OCI-LY1 (cell line): ENCODE results near the gene TGFBR1.

Source experiments
- H2AFZ ChIP-seq: fragments of 200-600 bp; sonication (generic), shearing (Covaris generic); 2 replicates; pipeline ENCODE4 v1.6.0; 2014; ENCODE audit warnings: antibody characterized with exemption, mild to moderate bottlenecking, low read length
- H3F3A ChIP-seq: fragments of 200-600 bp; sonication (generic), shearing (Covaris generic); 2 replicates; pipeline ENCODE4 v1.6.0; 2014; ENCODE audit warnings: mild to moderate bottlenecking, antibody characterized with exemption, low read length, moderate library complexity; ENCODE audit not compliant: insufficient read depth
- H3K27ac ChIP-seq: fragments of 200-600 bp; sonication (generic); 2 replicates; pipeline ENCODE4 v1.5.1; 2014; ENCODE audit warnings: low read length, mixed run types, mild to moderate bottlenecking, low read depth; ENCODE audit not compliant: poor library complexity, severe bottlenecking
- H3K27me3 ChIP-seq: fragments of 200-600 bp; sonication (generic); 2 replicates; pipeline ENCODE4 v1.6.0; 2014; ENCODE audit warnings: antibody characterized with exemption, mild to moderate bottlenecking, low read length, moderate library complexity; ENCODE audit not compliant: insufficient read depth
- H3K36me3 ChIP-seq: fragments of 200-600 bp; sonication (generic); 2 replicates; pipeline ENCODE4 v1.6.1; 2014; ENCODE audit warnings: mild to moderate bottlenecking, antibody characterized with exemption, low read length, moderate library complexity, mixed read lengths; ENCODE audit not compliant: insufficient read depth
- H3K4me1 ChIP-seq: fragments of 200-600 bp; sonication (generic); 2 replicates; pipeline ENCODE4 v1.5.1; 2014; ENCODE audit warnings: mild to moderate bottlenecking, low read length, moderate library complexity; ENCODE audit not compliant: insufficient read depth, severe bottlenecking
- H3K4me2 ChIP-seq: fragments of 200-600 bp; sonication (generic), shearing (Covaris generic); 2 replicates; pipeline ENCODE4 v1.6.1; 2014; ENCODE audit warnings: low read length
- H3K4me3 ChIP-seq: fragments of 200-600 bp; sonication (generic); 2 replicates; pipeline ENCODE4 v1.5.1; 2014; ENCODE audit warnings: low read length, low read depth, mild to moderate bottlenecking, mixed read lengths; ENCODE audit not compliant: poor library complexity, severe bottlenecking
- H3K79me2 ChIP-seq: fragments of 200-600 bp; shearing (Covaris generic); 2 replicates; pipeline ENCODE4 v1.6.1; 2016; ENCODE audit warnings: mixed run types, low read length, mixed read lengths; ENCODE audit not compliant: insufficient read depth
- H3K9ac ChIP-seq: fragments of 200-600 bp; sonication (generic), shearing (Covaris generic); 2 replicates; pipeline ENCODE4 v1.6.1; 2014; ENCODE audit warnings: mild to moderate bottlenecking, low read length, mixed read lengths
- H3K9me2 ChIP-seq: fragments of 200-600 bp; sonication (generic), shearing (Covaris generic); 2 replicates; pipeline ENCODE4 v1.6.1; 2014; ENCODE audit warnings: low read depth, mild to moderate bottlenecking, low read length, mixed read lengths
- H3K9me3 ChIP-seq: fragments of 200-600 bp; shearing (Covaris generic); 2 replicates; pipeline ENCODE4 v1.6.1; 2014; ENCODE audit warnings: low read length, mixed read lengths
- H4K20me1 ChIP-seq: fragments of 200-600 bp; sonication (generic), shearing (Covaris generic); 2 replicates; pipeline ENCODE4 v1.6.0; 2016; ENCODE audit warnings: mild to moderate bottlenecking, low read length; ENCODE audit not compliant: insufficient read depth
- EZH2 ChIP-seq: fragments of 200-600 bp; sonication (generic), shearing (Covaris generic); IDR thresholded peaks from 2 replicates; pipeline ENCODE4 v1.8.0; 2017; ENCODE audit warnings: borderline replicate concordance, mixed run types, mild to moderate bottlenecking, antibody characterized with exemption, low read length, moderate library complexity, mixed read lengths
- TF ChIP-seq, protein P1 (sequence below): fragments of 200-600 bp; sonication (generic), shearing (Covaris generic); IDR thresholded peaks from 2 replicates; pipeline ENCODE4 v1.5.1; 2017; ENCODE audit warnings: mild to moderate bottlenecking, antibody characterized with exemption, low read length, moderate library complexity, mixed read lengths

Gene TGFBR1

DNA sequence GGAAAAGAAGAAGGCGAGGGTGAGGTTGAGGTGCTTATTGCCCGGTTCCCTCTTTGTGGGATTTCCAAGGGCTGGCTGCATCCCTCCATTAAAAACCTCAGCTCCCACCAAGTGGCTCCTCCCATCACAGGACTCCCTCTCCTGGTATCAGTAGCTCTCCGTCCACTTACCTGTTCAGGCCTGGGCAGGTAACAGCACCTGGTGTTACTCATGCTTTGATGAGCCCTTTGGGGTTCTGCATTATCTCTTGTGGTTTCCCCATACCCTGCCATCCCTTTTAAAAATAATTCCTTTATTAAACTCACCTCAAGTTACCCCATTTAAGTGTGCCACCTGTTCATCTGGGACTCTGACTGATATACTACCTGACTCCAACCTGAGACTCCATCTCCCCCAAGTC lies 17.5 kb upstream of the TGFBR1 start:
- Histone ChIP-seq H3K4me3 (no peak overlapping the region), H3K4me2 (no peak overlapping the region), H3K9ac (no peak overlapping the region), H2AFZ (no peak overlapping the region), H3K9me2 (no peaks in the 10 kb centered on the region), H3K27me3 (peaks cover 14% of the 10 kb centered on the region; the same call in 1 of the 2 replicates), H3F3A (no peaks in the 10 kb centered on the region), H3K4me1 (peaks cover 5% of the 10 kb centered on the region), H3K9me3 (peaks cover 8% of the 10 kb centered on the region; the same call in 1 of the 2 replicates), H3K79me2 (no peaks in the 10 kb centered on the region), H3K36me3 (no peaks in the 10 kb centered on the region; the same call in 1 of the 2 replicates), H3K27ac (no peak overlapping the region), H4K20me1 (no peaks in the 10 kb centered on the region)
- no peak for TF ChIP-seq EZH2
- TF ChIP-seq, protein P1, sequence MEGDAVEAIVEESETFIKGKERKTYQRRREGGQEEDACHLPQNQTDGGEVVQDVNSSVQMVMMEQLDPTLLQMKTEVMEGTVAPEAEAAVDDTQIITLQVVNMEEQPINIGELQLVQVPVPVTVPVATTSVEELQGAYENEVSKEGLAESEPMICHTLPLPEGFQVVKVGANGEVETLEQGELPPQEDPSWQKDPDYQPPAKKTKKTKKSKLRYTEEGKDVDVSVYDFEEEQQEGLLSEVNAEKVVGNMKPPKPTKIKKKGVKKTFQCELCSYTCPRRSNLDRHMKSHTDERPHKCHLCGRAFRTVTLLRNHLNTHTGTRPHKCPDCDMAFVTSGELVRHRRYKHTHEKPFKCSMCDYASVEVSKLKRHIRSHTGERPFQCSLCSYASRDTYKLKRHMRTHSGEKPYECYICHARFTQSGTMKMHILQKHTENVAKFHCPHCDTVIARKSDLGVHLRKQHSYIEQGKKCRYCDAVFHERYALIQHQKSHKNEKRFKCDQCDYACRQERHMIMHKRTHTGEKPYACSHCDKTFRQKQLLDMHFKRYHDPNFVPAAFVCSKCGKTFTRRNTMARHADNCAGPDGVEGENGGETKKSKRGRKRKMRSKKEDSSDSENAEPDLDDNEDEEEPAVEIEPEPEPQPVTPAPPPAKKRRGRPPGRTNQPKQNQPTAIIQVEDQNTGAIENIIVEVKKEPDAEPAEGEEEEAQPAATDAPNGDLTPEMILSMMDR: no peak

DNA sequence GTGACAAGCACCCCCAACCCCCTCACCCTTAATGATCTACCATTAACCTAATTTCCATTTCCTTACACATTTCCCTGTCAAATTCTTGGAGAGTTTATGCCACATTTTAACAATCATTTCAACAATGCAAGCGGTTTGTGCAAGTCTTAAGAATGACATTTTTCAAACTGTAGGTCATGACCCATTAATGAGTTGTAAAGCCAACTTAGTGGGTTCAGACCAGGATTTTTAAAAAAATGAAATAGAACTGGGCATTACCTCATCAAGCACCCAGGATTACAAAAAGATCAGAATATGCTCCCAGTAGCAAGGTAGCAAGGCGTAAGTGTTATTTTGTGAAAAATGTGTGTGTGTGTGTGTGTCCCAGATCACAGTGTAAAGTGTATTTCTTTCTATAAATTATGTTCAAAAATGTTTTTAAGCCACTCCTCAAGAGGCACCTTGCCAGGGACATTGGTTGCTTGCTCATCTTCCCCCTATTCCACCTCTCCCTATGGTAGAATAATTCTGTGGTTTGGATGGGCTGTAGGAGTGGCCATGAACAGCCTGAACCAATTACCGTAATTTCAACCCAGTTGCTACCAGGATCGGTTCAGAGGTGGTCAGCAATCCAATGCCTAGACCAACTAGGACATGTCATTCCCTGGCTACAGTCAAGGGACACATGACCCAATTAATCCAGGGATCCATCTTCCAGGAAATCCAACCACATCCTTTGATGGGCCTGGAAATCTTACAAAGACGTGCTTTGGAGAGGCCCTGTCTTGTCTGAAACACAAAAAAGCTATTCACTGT lies 14.4 kb upstream of the TGFBR1 start:
- Histone ChIP-seq H3K9ac (no peak overlapping the region), H3K4me2 (no peak overlapping the region), H3K9me3 (peaks cover 8% of the 10 kb centered on the region; the same call in 1 of the 2 replicates), H3K27ac (no peak overlapping the region), H3K4me3 (no peak overlapping the region), H3K79me2 (no peaks in the 10 kb centered on the region), H3K9me2 (no peaks in the 10 kb centered on the region), H3K36me3 (no peaks in the 10 kb centered on the region; the same call in 1 of the 2 replicates), H3K27me3 (peaks cover 5% of the 10 kb centered on the region; the same call in 1 of the 2 replicates), H2AFZ (no peak overlapping the region), H3K4me1 (peaks cover 5% of the 10 kb centered on the region), H3F3A (no peaks in the 10 kb centered on the region), H4K20me1 (no peaks in the 10 kb centered on the region)
- no peak for TF ChIP-seq EZH2
- TF ChIP-seq, protein P1: no peak

DNA sequence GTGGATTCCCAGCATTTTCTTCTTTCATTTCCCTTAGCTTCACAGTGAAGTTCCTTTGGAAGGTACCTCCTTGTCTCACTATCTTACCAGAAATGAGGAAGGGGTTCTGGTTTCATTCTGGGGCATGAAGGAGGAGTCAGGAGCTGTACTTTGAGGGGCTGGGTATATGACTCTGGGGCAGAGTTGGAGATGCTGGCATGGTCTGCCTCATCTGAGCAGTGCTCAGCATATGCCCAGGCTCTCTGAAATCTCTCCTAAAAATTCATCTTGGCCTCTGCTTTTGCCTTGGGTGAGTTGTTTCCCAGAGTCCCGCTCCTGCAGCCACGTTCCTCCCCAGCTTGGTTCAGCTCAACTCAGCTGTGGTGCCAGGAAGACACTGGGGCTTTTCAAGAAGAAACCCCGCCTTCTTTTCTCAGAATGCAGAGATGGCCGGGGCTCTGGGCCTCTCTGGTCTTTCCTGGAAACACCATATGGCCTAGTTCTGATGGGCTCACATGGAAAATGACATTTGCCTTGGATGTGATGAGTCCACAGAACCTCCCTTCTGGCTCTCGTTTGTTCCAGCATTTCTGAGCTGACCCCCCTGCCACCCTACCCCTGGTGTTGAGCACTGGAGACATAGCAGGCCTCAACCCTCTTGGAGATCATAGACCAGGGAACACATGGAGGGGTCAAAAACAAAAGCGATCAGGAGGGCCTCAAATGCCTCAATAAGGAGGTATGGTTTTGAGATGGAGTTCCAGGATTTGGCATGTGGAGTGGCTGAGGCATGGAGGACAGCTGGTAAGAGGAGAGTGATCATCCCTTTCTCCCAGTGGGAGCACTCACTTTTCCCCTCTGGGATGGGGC lies 12.0 kb upstream of the TGFBR1 start:
- Histone ChIP-seq H3F3A (no peaks in the 10 kb centered on the region), H3K36me3 (no peaks in the 10 kb centered on the region; the same call in 1 of the 2 replicates), H3K4me1 (no peaks in the 10 kb centered on the region), H3K27me3 (peaks cover 5% of the 10 kb centered on the region; the same call in 1 of the 2 replicates), H3K9me2 (no peaks in the 10 kb centered on the region), H3K79me2 (no peaks in the 10 kb centered on the region), H3K9me3 (peaks cover 8% of the 10 kb centered on the region; the same call in 1 of the 2 replicates), H3K27ac (no peak overlapping the region), H3K9ac (no peak overlapping the region), H2AFZ (no peak overlapping the region), H4K20me1 (no peaks in the 10 kb centered on the region), H3K4me2 (no peak overlapping the region), H3K4me3 (no peak overlapping the region)
- TF ChIP-seq, protein P1: no peak
- TF ChIP-seq EZH2: no peak
